ENCODE results near the gene FAM186B. TPM values are rescaled to one million over a fixed set of nuclear protein-coding genes. Genes with fewer than 3 reads are reported as not detected.
A peak's percentile ranks its signal among the peaks of the same experiment; 100 is the strongest.

FAM186B gene
- total and polyA plus RNA-seq, 2 of the 13 experiments (the other 11 are each of a cell fraction or from before 2014, with no cell fraction given) = 0.07 to 0.20 TPM

- TF ChIP-seq MTF1 (CRISPR knock-in tag; IDR thresholded peaks at IDR 0.05) (no peak), ZNF816 (CRISPR knock-in tag; IDR thresholded peaks at IDR 0.05; ENCODE audit: borderline replicate concordance) (no peak), PHF20 (CRISPR knock-in tag; IDR thresholded peaks at IDR 0.05) (peak; percentile 70; the same call in 1 of the 2 replicates), ZBTB49 (CRISPR knock-in tag; IDR thresholded peaks at IDR 0.05; ENCODE audit: borderline replicate concordance) (no peak), ZNF205 (CRISPR knock-in tag; IDR thresholded peaks at IDR 0.05) (peak; percentile 79; the same call in 1 of the 2 replicates), KLF16 (CRISPR knock-in tag; IDR thresholded peaks at IDR 0.05) (0 out of 4 replicates have a peak, but pooled peaks of 1 of the 2 experiments have one; percentile 49), FOXA3 (CRISPR knock-in tag; IDR thresholded peaks at IDR 0.05) (peak; percentile 44; the same call in 1 of the 2 replicates), ZFP90 (CRISPR knock-in tag; IDR thresholded peaks at IDR 0.05; ENCODE audit: borderline replicate concordance) (no peak), ZNF75D (CRISPR knock-in tag; IDR thresholded peaks at IDR 0.05; ENCODE audit: borderline replicate concordance) (no peak), TEAD2 (CRISPR knock-in tag; IDR thresholded peaks at IDR 0.05) (no peak), ZNF703 (CRISPR knock-in tag; IDR thresholded peaks at IDR 0.05; ENCODE audit: borderline replicate concordance) (no peak), ETS1 (CRISPR knock-in tag; IDR thresholded peaks at IDR 0.05) (no peak), THRA (CRISPR knock-in tag; IDR thresholded peaks at IDR 0.05; ENCODE audit: borderline replicate concordance) (no peak; the same call in 1 of the 2 replicates), STAT5B (CRISPR knock-in tag; IDR thresholded peaks at IDR 0.05) (no peak), FOSL1 (CRISPR knock-in tag; IDR thresholded peaks at IDR 0.05; ENCODE audit: borderline replicate concordance) (peak; percentile 72; the same call in 1 of the 2 replicates), ZNF224 (CRISPR knock-in tag; IDR thresholded peaks at IDR 0.05) (no peak), ZNF512B (CRISPR knock-in tag; IDR thresholded peaks at IDR 0.05; ENCODE audit: borderline replicate concordance) (no peak), ZNF737 (CRISPR knock-in tag; IDR thresholded peaks at IDR 0.05; ENCODE audit: borderline replicate concordance) (no peak), ZNF691 (CRISPR knock-in tag; IDR thresholded peaks at IDR 0.05; ENCODE audit: borderline replicate concordance, low read depth) (peak; percentile 85; the same call in 1 of the 2 replicates), XRCC5 (optimal IDR thresholded peaks at IDR 0.05; ENCODE audit: low read length) (no peak), NBN (conservative IDR thresholded peaks at IDR 0.05) (no peak), GATA4 (IDR thresholded peaks at IDR 0.05; ENCODE audit: borderline replicate concordance, low read depth) (no peak)
Observed at GRCh38 chr12:49642370-49642802, 36.9 kb upstream of the FAM186B start (continued).
